ENCODE data around the gene RAP1GAP2.

DNA sequence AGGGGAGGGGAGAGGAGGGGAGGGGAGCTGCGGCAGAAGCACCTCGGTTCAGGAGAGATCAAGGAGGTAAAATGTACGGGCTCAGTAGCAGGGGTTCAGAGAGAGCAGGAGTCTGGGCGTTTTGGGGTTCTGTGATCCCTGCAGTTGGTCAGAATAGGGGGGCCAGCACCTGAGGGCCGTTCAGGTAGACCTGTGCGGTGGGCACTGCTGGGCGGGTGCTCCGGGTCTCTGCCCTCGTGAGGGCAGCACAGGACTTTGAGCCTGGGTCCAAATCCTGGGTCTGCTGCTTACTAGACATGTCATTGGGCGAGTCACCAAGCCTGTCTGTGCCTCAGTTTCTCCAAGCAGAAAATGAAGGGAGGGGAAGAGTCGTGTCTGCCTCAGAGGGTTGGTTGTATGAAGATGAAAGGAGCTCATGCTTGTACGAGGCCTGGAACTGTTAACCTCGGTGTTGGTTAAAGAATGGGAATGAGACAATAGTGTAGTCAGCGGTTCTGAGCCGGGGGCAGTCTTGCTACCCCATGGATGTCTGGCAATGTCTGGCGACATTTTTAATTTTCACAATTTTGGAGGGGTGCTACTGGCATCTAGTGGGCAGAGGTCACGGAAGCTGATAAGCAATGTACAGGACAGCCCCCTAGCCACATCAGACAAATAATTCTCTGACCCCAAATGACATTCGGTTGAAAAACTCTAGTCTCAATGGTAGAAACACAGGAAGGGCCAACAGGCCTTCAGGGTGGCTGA, 231.7 kb downstream of the RAP1GAP2 start:
- TF ChIP-seq ELF4 (IDR thresholded peaks at IDR 0.05) (no peak), SUZ12 (IDR thresholded peaks at IDR 0.05) (no peak), ZNF384 (IDR thresholded peaks at IDR 0.05) (no peak), TARDBP (IDR thresholded peaks at IDR 0.05) (no peak), FOXA1 (IDR thresholded peaks at IDR 0.05) (no peak), SP1 (IDR thresholded peaks at IDR 0.05) (no peak), BHLHE40 (IDR thresholded peaks at IDR 0.05; ENCODE audit: borderline replicate concordance) (no peak)

Data from HEK293T (cell line).